ENCODE results near the gene TSPAN4. TPM values are rescaled to one million over a fixed set of nuclear protein-coding genes. Genes with fewer than 3 reads are reported as not detected.

The TSPAN4 gene
- total RNA-seq, 4 donors from 2014 or later = 47.1 to 78.9 (median 59.7) TPM

GRCh38 chr11:839280-839623 is 3.4 kb upstream of the TSPAN4 start:
- WGBS = 90% methylated on average over 4 of the region's 5 CpGs
- no peaks in the 10 kb centered on the region for H3K9me3 ChIP-seq
- H3K27me3 ChIP-seq = no peaks in the 10 kb centered on the region
- H3K36me3 ChIP-seq = peaks cover 44% of the 10 kb centered on the region
- H3K4me3 ChIP-seq = no peak overlapping the region
- H3K4me1 ChIP-seq = peaks cover 61% of the 10 kb centered on the region
- H3K27ac ChIP-seq = no peak overlapping the region
- TF ChIP-seq EP300 (IDR thresholded peaks at IDR 0.05) = no peak
- no peak for TF ChIP-seq POLR2AphosphoS5 (IDR thresholded peaks at IDR 0.05)
- TF ChIP-seq, protein P1, sequence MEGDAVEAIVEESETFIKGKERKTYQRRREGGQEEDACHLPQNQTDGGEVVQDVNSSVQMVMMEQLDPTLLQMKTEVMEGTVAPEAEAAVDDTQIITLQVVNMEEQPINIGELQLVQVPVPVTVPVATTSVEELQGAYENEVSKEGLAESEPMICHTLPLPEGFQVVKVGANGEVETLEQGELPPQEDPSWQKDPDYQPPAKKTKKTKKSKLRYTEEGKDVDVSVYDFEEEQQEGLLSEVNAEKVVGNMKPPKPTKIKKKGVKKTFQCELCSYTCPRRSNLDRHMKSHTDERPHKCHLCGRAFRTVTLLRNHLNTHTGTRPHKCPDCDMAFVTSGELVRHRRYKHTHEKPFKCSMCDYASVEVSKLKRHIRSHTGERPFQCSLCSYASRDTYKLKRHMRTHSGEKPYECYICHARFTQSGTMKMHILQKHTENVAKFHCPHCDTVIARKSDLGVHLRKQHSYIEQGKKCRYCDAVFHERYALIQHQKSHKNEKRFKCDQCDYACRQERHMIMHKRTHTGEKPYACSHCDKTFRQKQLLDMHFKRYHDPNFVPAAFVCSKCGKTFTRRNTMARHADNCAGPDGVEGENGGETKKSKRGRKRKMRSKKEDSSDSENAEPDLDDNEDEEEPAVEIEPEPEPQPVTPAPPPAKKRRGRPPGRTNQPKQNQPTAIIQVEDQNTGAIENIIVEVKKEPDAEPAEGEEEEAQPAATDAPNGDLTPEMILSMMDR (IDR thresholded peaks at IDR 0.05) = no peak
- no peak for TF ChIP-seq POLR2A (IDR thresholded peaks at IDR 0.05)
- no peak for DNase-seq (ENCODE audit: low spot score in 2 of 2)

GRCh38 chr11:839875-840617 is 2.6 kb upstream of the TSPAN4 start:
- peak overlapping the region; percentile 87 for H3K4me3 ChIP-seq
- no peak for TF ChIP-seq POLR2AphosphoS5 (IDR thresholded peaks at IDR 0.05)
- no peak for TF ChIP-seq EP300 (IDR thresholded peaks at IDR 0.05)
- TF ChIP-seq, protein P1 (IDR thresholded peaks at IDR 0.05) = no peak
- TF ChIP-seq POLR2A (IDR thresholded peaks at IDR 0.05) = no peak
- H3K27me3 ChIP-seq = no peaks in the 10 kb centered on the region
- H3K27ac ChIP-seq = no peak overlapping the region
- peaks cover 44% of the 10 kb centered on the region for H3K36me3 ChIP-seq
- H3K4me1 ChIP-seq = peaks cover 61% of the 10 kb centered on the region
- no peaks in the 10 kb centered on the region for H3K9me3 ChIP-seq
- 73% methylated on average over 16 of the region's 25 CpGs for WGBS
- no peak for DNase-seq (ENCODE audit: low spot score in 2 of 2)

DNA sequence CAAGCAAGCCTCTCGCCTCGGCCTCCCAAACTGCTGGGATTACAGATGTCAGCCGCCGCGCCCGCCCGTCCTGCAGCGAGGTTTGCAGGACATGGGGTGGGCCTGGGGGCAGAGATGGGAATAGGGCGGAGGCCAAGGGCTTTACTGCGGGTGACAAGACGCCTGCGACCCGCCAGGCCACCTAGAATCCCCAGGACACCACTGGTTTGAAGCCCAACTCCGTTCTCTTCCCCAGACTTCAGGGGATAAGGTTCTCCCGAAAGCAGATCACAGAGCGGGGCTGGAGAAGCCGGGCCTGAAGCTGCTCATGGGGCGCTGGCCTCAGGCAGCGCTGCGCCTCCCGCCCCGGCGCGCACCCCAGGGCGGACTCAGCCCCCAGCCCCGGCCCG is 677 bp upstream of the TSPAN4 start:
- no peaks in the 10 kb centered on the region for H3K9me3 ChIP-seq
- peaks cover 35% of the 10 kb centered on the region for H3K36me3 ChIP-seq
- no peaks in the 10 kb centered on the region for H3K27me3 ChIP-seq
- peak overlapping the region; percentile 97 for H3K27ac ChIP-seq
- peak overlapping the region; percentile 87 for H3K4me3 ChIP-seq
- 1% methylated on average over 11 of the region's 27 CpGs for WGBS
- no peak for TF ChIP-seq POLR2AphosphoS5 (IDR thresholded peaks at IDR 0.05)
- DNase-seq (ENCODE audit: low spot score in 2 of 2) = no peak
- H3K4me1 ChIP-seq = peaks cover 75% of the 10 kb centered on the region

- no peak for TF ChIP-seq POLR2AphosphoS5 (IDR thresholded peaks at IDR 0.05)
- TF ChIP-seq, protein P1 (IDR thresholded peaks at IDR 0.05) = peak in 1 of 2 donors; percentile 11
- peak overlapping the region; percentile 87 for H3K4me3 ChIP-seq
- peaks cover 84% of the 10 kb centered on the region for H3K4me1 ChIP-seq
- DNase-seq (ENCODE audit: low spot score in 2 of 2) = no peak
- WGBS = 0% methylated on average over 16 of the region's 53 CpGs
- H3K9me3 ChIP-seq = no peaks in the 10 kb centered on the region
- peak overlapping the region; percentile 97 for H3K27ac ChIP-seq
- H3K36me3 ChIP-seq = peaks cover 22% of the 10 kb centered on the region
- no peaks in the 10 kb centered on the region for H3K27me3 ChIP-seq
Observed at GRCh38 chr11:843086-843734, 558 bp downstream of the TSPAN4 start.

DNA sequence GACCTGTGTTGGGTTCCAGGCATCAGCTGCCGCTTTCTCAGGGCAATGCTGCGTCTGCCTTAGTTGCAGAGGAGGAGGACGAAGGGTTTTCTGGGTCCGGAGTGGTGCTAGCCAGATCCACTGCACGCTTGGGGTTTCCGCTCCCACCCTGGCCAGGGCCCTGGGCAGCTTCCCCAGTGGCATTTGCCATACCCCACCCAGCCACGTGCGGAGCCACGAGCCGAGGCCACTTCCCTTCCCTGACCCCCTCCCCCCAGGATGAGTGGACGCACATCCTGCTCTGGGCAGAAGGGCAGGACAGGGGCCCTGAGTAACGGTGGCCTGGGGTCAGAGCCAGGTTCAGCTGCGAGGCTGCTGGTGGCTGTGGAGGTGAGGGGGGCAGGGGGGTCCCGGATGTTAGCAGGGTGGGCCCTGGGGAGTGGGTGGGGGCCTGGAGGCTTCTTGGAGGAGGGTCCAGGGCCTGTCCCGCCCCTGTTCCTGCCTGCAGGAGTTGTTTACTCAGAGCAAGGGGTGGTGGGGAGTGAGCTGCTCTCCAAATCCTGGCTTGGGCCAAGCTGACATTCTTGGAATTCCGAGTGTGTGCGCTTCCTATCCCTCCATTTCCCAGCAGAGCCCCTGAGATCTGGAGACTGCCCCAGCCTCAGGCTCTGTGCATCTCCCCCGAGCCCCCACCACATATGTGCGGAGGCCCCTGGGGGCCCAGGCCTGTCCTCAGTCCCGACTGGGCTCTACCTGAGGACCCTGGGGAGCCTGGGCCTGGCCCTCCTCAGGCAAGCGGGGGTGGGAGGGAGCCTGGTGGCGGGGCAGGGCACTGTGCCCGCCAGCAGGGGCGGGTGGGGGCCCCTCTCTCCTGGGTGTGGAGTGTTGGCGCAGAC is 1.4 kb downstream of the TSPAN4 start:
- Histone ChIP-seq H3K4me3 (peak overlapping the region; percentile 87), H3K27me3 (peaks cover 3% of the 10 kb centered on the region), H3K9me3 (no peaks in the 10 kb centered on the region), H3K36me3 (peaks cover 14% of the 10 kb centered on the region), H3K4me1 (peaks cover 88% of the 10 kb centered on the region), H3K27ac (peak overlapping the region; percentile 97)
- TF ChIP-seq POLR2AphosphoS5 (IDR thresholded peaks at IDR 0.05) (peak; percentile 62 to 90 (median 89)), EP300 (IDR thresholded peaks at IDR 0.05) (no peak), POLR2A (IDR thresholded peaks at IDR 0.05) (peak in 1 of 2 donors; percentile 60)
- TF ChIP-seq, protein P1 (IDR thresholded peaks at IDR 0.05) = no peak
- 0% methylated on average over 4 of the region's 25 CpGs for WGBS
- DNase-seq (ENCODE audit: low spot score in 2 of 2) = peak; percentile 97 to 98

All from suprapubic skin (tissue), 4 donors.